Mesenchymal stem cell (in vitro differentiated cells and primary cell): ENCODE results near the gene ZBTB3.
A peak's percentile ranks its signal among the peaks of the same experiment; 100 is the strongest.
"Not testable (repeated sequence)": the region's sequence is repeated elsewhere in the genome, so short reads cannot be mapped to it uniquely, and the experiment has no call there.

ENCODE experiments used
- DNase-seq: peaks from one replicate; pipeline ENCODE4 v3.0.0-alpha.2; 2013
- H2AFZ ChIP-seq: one replicate; pipeline ENCODE4 v1.6.1; 2013; ENCODE audit warnings: low read depth, mild to moderate bottlenecking, control low read depth, inconsistent platforms, low read length, moderate library complexity
- H2AK5ac ChIP-seq: 2 replicates; pipeline ENCODE4 v1.6.1; 2013; ENCODE audit warnings: low read length, moderate library complexity, mild to moderate bottlenecking, inconsistent platforms; ENCODE audit not compliant: severe bottlenecking
- H2BK120ac ChIP-seq: one replicate; pipeline ENCODE4 v1.6.1; 2013; ENCODE audit warnings: low read depth, mild to moderate bottlenecking, inconsistent platforms, low read length, moderate library complexity
- H2BK12ac ChIP-seq, 2 experiments: one replicate each; pipeline ENCODE4 v1.6.1; 2013; ENCODE audit warnings: inconsistent platforms in 2 of 2, low read length in 2 of 2, mild to moderate bottlenecking in 2 of 2, moderate library complexity in 2 of 2, control low read depth in 1 of 2
- H2BK15ac ChIP-seq: one replicate; pipeline ENCODE4 v1.6.1; 2013; ENCODE audit warnings: mild to moderate bottlenecking, low read depth, inconsistent platforms; ENCODE audit not compliant: poor library complexity, severe bottlenecking
- H2BK5ac ChIP-seq: 2 replicates; pipeline ENCODE4 v1.6.1; 2013; ENCODE audit warnings: low read depth, mild to moderate bottlenecking, low read length, control low read depth, inconsistent platforms; ENCODE audit not compliant: poor library complexity, severe bottlenecking
- H3K14ac ChIP-seq, 2 experiments: one replicate each; pipeline ENCODE4 v1.6.1; 2013; ENCODE audit warnings: inconsistent platforms in 2 of 2, low read length in 2 of 2, control low read depth in 1 of 2, mild to moderate bottlenecking in 1 of 2, moderate library complexity in 1 of 2
- H3K18ac ChIP-seq, 2 experiments: one replicate each; pipeline ENCODE4 v1.6.1; 2013; ENCODE audit warnings: inconsistent platforms in 2 of 2, low read length in 2 of 2, control low read depth in 1 of 2, low read depth in 1 of 2, mild to moderate bottlenecking in 1 of 2
- H3K23ac ChIP-seq, 2 experiments: one replicate each; pipeline ENCODE4 v1.6.1; 2013; ENCODE audit warnings: inconsistent platforms in 2 of 2, low read length in 2 of 2, mild to moderate bottlenecking in 2 of 2, moderate library complexity in 2 of 2, control low read depth in 1 of 2
- H3K27ac ChIP-seq: 2 replicates; pipeline ENCODE4 v1.5.1; 2013; ENCODE audit warnings: mild to moderate bottlenecking, moderate library complexity, low read length, control low read depth, inconsistent platforms; ENCODE audit not compliant: poor library complexity, severe bottlenecking
- H3K27me3 ChIP-seq, 2 experiments: 2 replicates each; pipeline versions ENCODE4 v1.6.1 to v1.7.0; 2013; ENCODE audit warnings: low read length in 2 of 2, mild to moderate bottlenecking in 2 of 2, moderate library complexity in 2 of 2, control low read depth in 1 of 2, inconsistent platforms in 1 of 2; ENCODE audit not compliant: control insufficient read depth in 1 of 2, insufficient read depth in 1 of 2
- H3K36me3 ChIP-seq, 2 experiments: 2 replicates each; pipeline versions ENCODE4 v1.6.1 to v1.7.0; 2013; ENCODE audit warnings: low read length in 2 of 2, control low read depth in 1 of 2, inconsistent platforms in 1 of 2, low read depth in 1 of 2, mild to moderate bottlenecking in 1 of 2; ENCODE audit not compliant: insufficient read depth in 2 of 2, control insufficient read depth in 1 of 2
- H3K4ac ChIP-seq, 2 experiments: one replicate each; pipeline ENCODE4 v1.6.1; 2013; ENCODE audit warnings: inconsistent platforms in 2 of 2, low read length in 2 of 2, mild to moderate bottlenecking in 2 of 2, moderate library complexity in 2 of 2, control low read depth in 1 of 2, low read depth in 1 of 2
- H3K4me1 ChIP-seq: 2 replicates; pipeline ENCODE4 v1.6.1; 2013; ENCODE audit warnings: low read depth, low read length, control low read depth; ENCODE audit not compliant: control insufficient read depth, insufficient read depth
- H3K4me2 ChIP-seq: 2 replicates; pipeline ENCODE4 v1.6.1; 2013; ENCODE audit warnings: low read length, mild to moderate bottlenecking, inconsistent platforms; ENCODE audit not compliant: poor library complexity, severe bottlenecking
- H3K4me3 ChIP-seq, 2 experiments: 2 replicates each; pipeline versions ENCODE4 v1.5.1 to v1.7.0; 2013; ENCODE audit warnings: low read length in 2 of 2, mild to moderate bottlenecking in 2 of 2, control low read depth in 1 of 2, low read depth in 1 of 2; ENCODE audit not compliant: insufficient read depth in 1 of 2
- H3K79me1 ChIP-seq: replicated peaks from 2 replicates; pipeline ENCODE4 v1.6.1; 2013; ENCODE audit warnings: mild to moderate bottlenecking, control low read depth, low read length, inconsistent platforms; ENCODE audit not compliant: poor library complexity, severe bottlenecking
- H3K9ac ChIP-seq: 2 replicates; pipeline ENCODE4 v1.7.0; 2013; ENCODE audit warnings: mild to moderate bottlenecking, low read length, moderate library complexity
- H3K9me3 ChIP-seq: 2 replicates; pipeline ENCODE4 v1.7.0; 2013; ENCODE audit warnings: mild to moderate bottlenecking, low read length; ENCODE audit not compliant: control insufficient read depth
- H4K8ac ChIP-seq: one replicate; pipeline ENCODE4 v1.6.1; 2013; ENCODE audit warnings: inconsistent platforms, mild to moderate bottlenecking, low read length, moderate library complexity
- H4K91ac ChIP-seq: one replicate; pipeline ENCODE4 v1.6.1; 2013; ENCODE audit warnings: mild to moderate bottlenecking, low read length, inconsistent platforms
- WGBS: methylation state at CpG from one replicate; pipeline ENCODE4 v1.1.7; 2013; ENCODE audit warnings: mixed read lengths; 5-methylcytosine and 5-hydroxymethylcytosine counted together

The ZBTB3 gene

GRCh38 chr11:62705880-62706849, 47.8 kb downstream of the ZBTB3 start:
- Histone ChIP-seq H3K4me2 (peak overlapping the region; percentile 93), H2BK12ac (no peak overlapping the region), H3K4me3 (peak overlapping the region; percentile 77 to 91), H3K4me1 (peaks cover 33% of the 10 kb centered on the region), H2BK5ac (no peak overlapping the region), H3K27ac (peak overlapping the region; percentile 82), H3K36me3 (peaks cover 36 to 37% of the 10 kb centered on the region in 2 experiments), H4K8ac (peak overlapping the region; percentile 55), H2AFZ (peak overlapping the region; percentile 21), H4K91ac (no peak overlapping the region), H3K27me3 (no peaks in the 10 kb centered on the region), H3K9ac (peak overlapping the region; percentile 98), H3K79me1 (peaks cover 18% of the 10 kb centered on the region), H3K9me3 (no peaks in the 10 kb centered on the region), H3K23ac (peak overlapping the region in 1 of 2 experiments; percentile 2), H3K18ac (peak overlapping the region; percentile 56 to 79), H3K14ac (peak overlapping the region in 1 of 2 experiments; percentile 5), H3K4ac (peak overlapping the region in 1 of 2 experiments; percentile 34), H2BK15ac (peak overlapping the region; percentile 60), H2AK5ac (peak overlapping the region; percentile 6), H2BK120ac (no peak overlapping the region)
- peak; percentile 95 for DNase-seq
- 4% methylated on average over 73 of the region's 73 CpGs for WGBS

GRCh38 chr11:62705413-62705812, 48.5 kb downstream of the ZBTB3 start:
- Histone ChIP-seq H3K4ac (no peak overlapping the region), H3K9me3 (no peaks in the 10 kb centered on the region), H3K23ac (peak overlapping the region in 1 of 2 experiments; percentile 63), H2BK12ac (peak overlapping the region in 1 of 2 experiments; percentile 1), H3K14ac (peak overlapping the region in 1 of 2 experiments; percentile 8), H3K18ac (peak overlapping the region in 1 of 2 experiments; percentile 19), H4K91ac (peak overlapping the region; percentile 81), H3K4me3 (peak overlapping the region in 1 of 2 experiments; percentile 91), H2BK5ac (no peak overlapping the region), H4K8ac (no peak overlapping the region), H2AK5ac (no peak overlapping the region), H2AFZ (no peak overlapping the region), H3K27ac (peak overlapping the region; percentile 82), H3K4me2 (peak overlapping the region; percentile 68), H3K9ac (peak overlapping the region; percentile 98), H2BK15ac (no peak overlapping the region), H2BK120ac (no peak overlapping the region), H3K4me1 (peaks cover 33% of the 10 kb centered on the region), H3K27me3 (no peaks in the 10 kb centered on the region), H3K79me1 (peaks cover 18% of the 10 kb centered on the region), H3K36me3 (peaks cover 35 to 36% of the 10 kb centered on the region in 2 experiments)
- WGBS = 78% methylated on average over 7 of the region's 7 CpGs
- no peak for DNase-seq

- not testable (repeated sequence) for H2BK120ac ChIP-seq
- 100% methylated on average over 3 of the region's 4 CpGs for WGBS
These were observed 50.0 kb downstream of the ZBTB3 start for GRCh38 chr11:62703921-62704320.

GRCh38 chr11:62702246-62702645, 51.7 kb downstream of the ZBTB3 start:
- peaks cover 9% of the 10 kb centered on the region for H3K79me1 ChIP-seq
- 100% methylated on average over 7 of the region's 11 CpGs for WGBS
- H3K14ac ChIP-seq = no peak overlapping the region

More at GRCh38 chr11:62703921-62704320, 50.0 kb downstream of the ZBTB3 start:
- not testable (repeated sequence) for H2BK15ac ChIP-seq, H3K27me3 ChIP-seq, H3K9me3 ChIP-seq, H4K91ac ChIP-seq, H3K4me3 ChIP-seq, H3K23ac ChIP-seq, H3K4ac ChIP-seq, H4K8ac ChIP-seq, H3K18ac ChIP-seq, DNase-seq, H3K4me2 ChIP-seq, H2BK5ac ChIP-seq, H3K9ac ChIP-seq, H2AFZ ChIP-seq, H3K14ac ChIP-seq, H3K27ac ChIP-seq, H2BK12ac ChIP-seq, H2AK5ac ChIP-seq
- Histone ChIP-seq H3K79me1 (peaks cover 20% of the 10 kb centered on the region), H3K36me3 (peaks cover 32 to 34% of the 10 kb centered on the region in 2 experiments), H3K4me1 (peaks cover 25% of the 10 kb centered on the region)

More at GRCh38 chr11:62702246-62702645, 51.7 kb downstream of the ZBTB3 start:
- Histone ChIP-seq H2BK5ac (no peak overlapping the region), H3K27me3 (no peaks in the 10 kb centered on the region), H3K4me3 (no peak overlapping the region), H3K27ac (no peak overlapping the region), H3K9me3 (no peaks in the 10 kb centered on the region), H4K8ac (no peak overlapping the region), H2AFZ (no peak overlapping the region), H3K4me1 (peaks cover 14% of the 10 kb centered on the region), H2BK12ac (no peak overlapping the region), H2AK5ac (no peak overlapping the region), H2BK120ac (no peak overlapping the region), H3K18ac (no peak overlapping the region), H3K4ac (no peak overlapping the region), H3K36me3 (peaks cover 19 to 28% of the 10 kb centered on the region in 2 experiments), H3K23ac (no peak overlapping the region), H3K9ac (no peak overlapping the region), H3K4me2 (no peak overlapping the region), H4K91ac (no peak overlapping the region), H2BK15ac (no peak overlapping the region)
- no peak for DNase-seq
